ENCODE measurements around the gene ANKRD34A.

ANKRD34A gene

GRCh38 chr1:145918144-145918991 lies 46.0 kb downstream of the ANKRD34A start, which contains the start of gene PEX11B:
Gene PEX11B, minus strand, starts transcription at chr1:145918717. Its CDS starts 29 bp downstream, at chr1:145918688.
- peak; percentile 63 for DNase-seq (ENCODE audit: extremely low read depth, low read depth)
- TF ChIP-seq CTCF (IDR thresholded peaks at IDR 0.05; ENCODE audit: low read depth, low read length, missing control alignments), result no peak

DNA sequence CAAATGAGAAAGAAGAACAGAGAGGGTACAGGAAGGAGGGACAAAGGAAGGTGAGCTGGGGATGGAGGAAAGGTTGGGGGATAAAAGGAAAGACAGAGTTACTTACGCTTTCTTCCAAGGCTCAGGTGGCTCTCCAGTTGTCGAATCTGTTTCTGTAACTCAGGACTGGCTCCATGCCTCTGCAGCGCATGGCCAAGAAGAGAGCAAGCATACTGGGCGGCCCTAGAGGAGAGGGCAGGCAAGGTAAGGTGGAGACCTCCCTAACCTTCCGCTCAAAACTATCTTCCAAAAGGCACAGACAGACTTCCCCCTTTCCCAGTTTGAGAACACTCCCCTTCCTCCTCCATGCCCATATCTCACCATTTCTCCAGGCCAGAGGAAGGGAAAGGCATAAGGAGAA lies 46.8 kb downstream of the ANKRD34A start:
- TF ChIP-seq CTCF (IDR thresholded peaks at IDR 0.05; ENCODE audit: low read depth, low read length, missing control alignments), result no peak
- no peak for DNase-seq (ENCODE audit: extremely low read depth, low read depth)
- peak overlapping the region; percentile 60 for H3K4me3 ChIP-seq (replicated peaks; ENCODE audit: low read depth, low read length)

More at GRCh38 chr1:145918144-145918991, 46.0 kb downstream of the ANKRD34A start, which contains the start of gene PEX11B:
- H3K4me3 ChIP-seq (replicated peaks; ENCODE audit: low read depth, low read length), result peak within 1 kb of the TSS; percentile 60

- DNase-seq (ENCODE audit: extremely low read depth, low read depth), result no peak
- no peak for TF ChIP-seq CTCF (IDR thresholded peaks at IDR 0.05; ENCODE audit: low read depth, low read length, missing control alignments)
- H3K4me3 ChIP-seq (replicated peaks; ENCODE audit: low read depth, low read length), result no peak overlapping the region
These were observed 47.6 kb downstream of the ANKRD34A start for GRCh38 chr1:145916745-145917144.

GRCh38 chr1:145912128-145912641 lies 52.2 kb downstream of the ANKRD34A start:
- no peak for TF ChIP-seq CTCF (IDR thresholded peaks at IDR 0.05; ENCODE audit: low read depth, low read length, missing control alignments)
- no peak for DNase-seq (ENCODE audit: extremely low read depth, low read depth)

More at GRCh38 chr1:145912128-145912641, 52.2 kb downstream of the ANKRD34A start:
- no peak overlapping the region for H3K4me3 ChIP-seq (replicated peaks; ENCODE audit: low read depth, low read length)
